Measurements from ENCODE around the gene PAQR6.
A peak's percentile ranks its signal among the peaks of the same experiment; 100 is the strongest.

PAQR6 gene

GRCh38 chr1:156214024-156214748 is 33.7 kb downstream of the PAQR6 start:
- no peak for TF ChIP-seq CTCF (IDR thresholded peaks at IDR 0.05)
- H3K27ac ChIP-seq = peak overlapping the region; percentile 94
- H3K9me3 ChIP-seq = no peaks in the 10 kb centered on the region
- H3K4me1 ChIP-seq (ENCODE audit: control insufficient read depth in 1 of 2, insufficient read depth in 1 of 2, low read depth in 1 of 2, low read length in 1 of 2) = peaks cover 57 to 64% of the 10 kb centered on the region in 2 experiments
- H3K27me3 ChIP-seq = no peaks in the 10 kb centered on the region
- H3K36me3 ChIP-seq = peaks cover 37% of the 10 kb centered on the region
- peak overlapping the region; percentile 85 for H3K4me3 ChIP-seq (ENCODE audit: low read depth in 1 of 2, low read length in 1 of 2)

GRCh38 chr1:156213644-156213966 is 34.3 kb downstream of the PAQR6 start:
- no peaks in the 10 kb centered on the region for H3K27me3 ChIP-seq
- H3K27ac ChIP-seq = peak overlapping the region; percentile 94
- peaks cover 52 to 58% of the 10 kb centered on the region in 2 experiments for H3K4me1 ChIP-seq (ENCODE audit: control insufficient read depth in 1 of 2, insufficient read depth in 1 of 2, low read depth in 1 of 2, low read length in 1 of 2)
- H3K4me3 ChIP-seq (ENCODE audit: low read depth in 1 of 2, low read length in 1 of 2) = peak overlapping the region; percentile 85
- no peak for TF ChIP-seq CTCF (IDR thresholded peaks at IDR 0.05)
- no peaks in the 10 kb centered on the region for H3K9me3 ChIP-seq
- H3K36me3 ChIP-seq = peaks cover 43% of the 10 kb centered on the region

- Histone ChIP-seq H3K27me3 (no peaks in the 10 kb centered on the region), H3K27ac (peak within 1 kb of the TSS; percentile 94), H3K9me3 (no peaks in the 10 kb centered on the region), H3K4me3 (ENCODE audit: low read depth in 1 of 2, low read length in 1 of 2) (peak within 1 kb of the TSS; percentile 85), H3K4me1 (ENCODE audit: control insufficient read depth in 1 of 2, insufficient read depth in 1 of 2, low read depth in 1 of 2, low read length in 1 of 2) (peaks cover 46 to 52% of the 10 kb centered on the region in 2 experiments), H3K36me3 (peaks cover 48% of the 10 kb centered on the region)
- TF ChIP-seq CTCF (IDR thresholded peaks at IDR 0.05) = peak; percentile 43
Measured at GRCh38 chr1:156212833-156213643, 34.8 kb downstream of the PAQR6 start, which contains the start of gene PMF1. TSS of gene PMF1 (plus strand) at chr1:156213007. CDS start at chr1:156213016, 9 bp downstream.

GRCh38 chr1:156212130-156212529 is 35.7 kb downstream of the PAQR6 start:
- no peaks in the 10 kb centered on the region for H3K9me3 ChIP-seq
- peak overlapping the region; percentile 94 for H3K27ac ChIP-seq
- H3K36me3 ChIP-seq = peaks cover 57% of the 10 kb centered on the region
- H3K4me1 ChIP-seq (ENCODE audit: control insufficient read depth in 1 of 2, insufficient read depth in 1 of 2, low read depth in 1 of 2, low read length in 1 of 2) = peaks cover 37 to 43% of the 10 kb centered on the region in 2 experiments
- H3K4me3 ChIP-seq (ENCODE audit: low read depth in 1 of 2, low read length in 1 of 2) = peak overlapping the region; percentile 85
- H3K27me3 ChIP-seq = no peaks in the 10 kb centered on the region
- TF ChIP-seq CTCF (IDR thresholded peaks at IDR 0.05) = no peak

GRCh38 chr1:156211243-156211642 is 36.6 kb downstream of the PAQR6 start:
- peak overlapping the region; percentile 94 for H3K27ac ChIP-seq
- TF ChIP-seq CTCF (IDR thresholded peaks at IDR 0.05) = no peak
- H3K4me3 ChIP-seq (ENCODE audit: low read depth in 1 of 2, low read length in 1 of 2) = no peak overlapping the region
- H3K9me3 ChIP-seq = no peaks in the 10 kb centered on the region
- peaks cover 66% of the 10 kb centered on the region for H3K36me3 ChIP-seq
- peaks cover 28 to 36% of the 10 kb centered on the region in 2 experiments for H3K4me1 ChIP-seq (ENCODE audit: control insufficient read depth in 1 of 2, insufficient read depth in 1 of 2, low read depth in 1 of 2, low read length in 1 of 2)
- no peaks in the 10 kb centered on the region for H3K27me3 ChIP-seq
